GM12892 (cell line): ENCODE data around the gene GSTA2.

ENCODE experiments used
- POLR2A ChIP-seq: IDR thresholded peaks from 2 replicates; pipeline ENCODE4 v1.6.1; 2011; ENCODE audit warnings: low read depth, low read length, control low read depth
- POLR2AphosphoS5 ChIP-seq: IDR thresholded peaks from 2 replicates; pipeline ENCODE4 v1.6.1; 2011; ENCODE audit warnings: low read depth, low read length, control low read depth
- TAF1 ChIP-seq: IDR thresholded peaks from 2 replicates; pipeline ENCODE4 v1.6.1; 2011; ENCODE audit warnings: low read depth, mild to moderate bottlenecking, control low read depth, low read length, borderline replicate concordance

DNA sequence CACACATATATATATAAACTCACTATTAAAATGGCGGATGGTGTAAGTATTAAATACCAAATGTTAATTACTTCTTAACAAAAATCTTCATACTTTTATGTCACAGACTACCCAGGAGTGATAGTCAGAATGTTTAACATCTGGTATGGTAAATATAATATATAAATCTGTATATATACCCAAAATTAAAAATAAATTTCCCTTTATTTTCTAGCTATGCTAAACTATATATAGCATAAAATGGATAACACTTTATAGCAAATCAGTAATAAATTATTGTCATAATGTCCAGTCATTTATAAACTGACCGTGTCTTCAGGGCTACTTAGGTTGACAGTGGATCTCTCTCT, 37.1 kb downstream of the GSTA2 start:
- no peak for TF ChIP-seq POLR2A
- no peak for TF ChIP-seq POLR2AphosphoS5
- TF ChIP-seq TAF1 = no peak
